Right lobe of liver (tissue), 4 donors: ENCODE measurements around the gene C10orf90.

Experiments used
- POLR2A ChIP-seq: fragments of 450-650 bp; IDR thresholded peaks from one replicate; pipeline ENCODE4 v1.6.1; 2017; ENCODE audit warnings: antibody characterized with exemption, mild to moderate bottlenecking
- TF ChIP-seq, protein P1 (sequence below), 4 donors: fragments of 200-600 bp in 3 of 4; fragments of 450-650 bp in 1 of 4; IDR thresholded peaks; one replicate each; pipeline versions ENCODE4 v1.5.1 to v1.8.0; 2016 to 2022; ENCODE audit warnings: antibody characterized with exemption in 4 of 4, mild to moderate bottlenecking in 2 of 4
- donor health status: DM: no; HTN: no; CAD: no.
- donor health status: DM: no; HTN: no; CAD: no.
- donor health status: DM: no; HTN: yes; CAD: no.

DNA sequence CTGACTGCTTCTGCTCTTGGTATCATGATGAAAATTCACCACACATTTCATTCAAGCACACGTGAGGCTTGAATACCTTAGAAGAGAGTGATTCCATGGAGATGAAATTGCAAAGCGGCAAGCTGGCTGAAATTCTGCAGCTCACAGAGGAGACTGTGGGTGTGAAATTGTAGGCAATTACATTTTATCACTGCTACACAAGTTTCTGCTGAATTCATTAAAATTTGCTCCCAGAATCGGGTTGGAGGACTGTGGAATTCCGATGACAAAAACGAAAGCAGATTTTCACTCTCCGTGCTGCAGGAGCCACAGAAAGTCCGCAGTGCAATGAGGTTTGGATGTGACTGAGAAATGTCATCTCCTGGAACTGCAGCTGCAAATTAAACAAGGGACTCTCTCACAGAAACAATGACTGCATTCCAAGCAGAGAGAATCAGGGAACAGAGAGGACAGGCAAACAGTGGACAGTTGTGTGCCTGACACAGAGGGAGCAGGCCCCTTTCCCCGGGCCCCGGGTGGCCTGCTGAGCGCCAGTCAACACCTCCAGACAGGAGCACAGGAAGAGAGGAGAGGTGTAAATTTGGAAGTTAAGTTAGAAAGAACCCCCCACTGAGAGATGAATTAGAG is 109.1 kb downstream of the C10orf90 start:
- no peak for TF ChIP-seq POLR2A
- TF ChIP-seq, protein P1, sequence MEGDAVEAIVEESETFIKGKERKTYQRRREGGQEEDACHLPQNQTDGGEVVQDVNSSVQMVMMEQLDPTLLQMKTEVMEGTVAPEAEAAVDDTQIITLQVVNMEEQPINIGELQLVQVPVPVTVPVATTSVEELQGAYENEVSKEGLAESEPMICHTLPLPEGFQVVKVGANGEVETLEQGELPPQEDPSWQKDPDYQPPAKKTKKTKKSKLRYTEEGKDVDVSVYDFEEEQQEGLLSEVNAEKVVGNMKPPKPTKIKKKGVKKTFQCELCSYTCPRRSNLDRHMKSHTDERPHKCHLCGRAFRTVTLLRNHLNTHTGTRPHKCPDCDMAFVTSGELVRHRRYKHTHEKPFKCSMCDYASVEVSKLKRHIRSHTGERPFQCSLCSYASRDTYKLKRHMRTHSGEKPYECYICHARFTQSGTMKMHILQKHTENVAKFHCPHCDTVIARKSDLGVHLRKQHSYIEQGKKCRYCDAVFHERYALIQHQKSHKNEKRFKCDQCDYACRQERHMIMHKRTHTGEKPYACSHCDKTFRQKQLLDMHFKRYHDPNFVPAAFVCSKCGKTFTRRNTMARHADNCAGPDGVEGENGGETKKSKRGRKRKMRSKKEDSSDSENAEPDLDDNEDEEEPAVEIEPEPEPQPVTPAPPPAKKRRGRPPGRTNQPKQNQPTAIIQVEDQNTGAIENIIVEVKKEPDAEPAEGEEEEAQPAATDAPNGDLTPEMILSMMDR (IDR thresholded peaks at IDR 0.05): no peak
